Measurements from ENCODE around the gene ACACA.

The ACACA gene

GRCh38 chr17:37220607-37220953, 186.1 kb downstream of the ACACA start:
- peak; percentile 33 for DNase-seq

- no peak for DNase-seq
These were observed 186.6 kb downstream of the ACACA start for GRCh38 chr17:37219876-37220606.

- DNase-seq = no peak
These were observed 187.8 kb downstream of the ACACA start for GRCh38 chr17:37218849-37219248.

- DNase-seq = no peak
These were observed 192.2 kb downstream of the ACACA start for GRCh38 chr17:37214416-37214815.

- no peak for DNase-seq
These were observed 192.7 kb downstream of the ACACA start for GRCh38 chr17:37213927-37214326.

- no peak for DNase-seq
These were observed 194.5 kb downstream of the ACACA start for GRCh38 chr17:37212179-37212578.

- no peak for DNase-seq
These were observed 195.5 kb downstream of the ACACA start for GRCh38 chr17:37211136-37211535.

- no peak for DNase-seq
These were observed 199.5 kb downstream of the ACACA start for GRCh38 chr17:37207103-37207502.

GRCh38 chr17:37206299-37206698, 200.3 kb downstream of the ACACA start:
- DNase-seq = no peak

- DNase-seq = no peak
These were observed 206.1 kb downstream of the ACACA start for GRCh38 chr17:37200497-37200896.

- DNase-seq = no peak
These were observed 209.3 kb downstream of the ACACA start for GRCh38 chr17:37197336-37197735.

GRCh38 chr17:37194208-37194607, 212.4 kb downstream of the ACACA start:
- DNase-seq = no peak

- no peak for DNase-seq
These were observed 215.4 kb downstream of the ACACA start for GRCh38 chr17:37191219-37191618.

GRCh38 chr17:37190493-37190892, 216.1 kb downstream of the ACACA start:
- DNase-seq = no peak

- DNase-seq = no peak
These were observed 218.5 kb downstream of the ACACA start for GRCh38 chr17:37188157-37188556.

- no peak for DNase-seq
These were observed 219.4 kb downstream of the ACACA start for GRCh38 chr17:37187262-37187661.

GRCh38 chr17:37182786-37183465, 223.7 kb downstream of the ACACA start:
- DNase-seq = no peak

- DNase-seq = no peak
These were observed 226.3 kb downstream of the ACACA start for GRCh38 chr17:37180376-37180775.

GRCh38 chr17:37179893-37180292, 226.7 kb downstream of the ACACA start:
- DNase-seq = no peak

GRCh38 chr17:37177254-37177870, 229.3 kb downstream of the ACACA start:
- DNase-seq = no peak

- no peak for DNase-seq
These were observed 229.9 kb downstream of the ACACA start for GRCh38 chr17:37176723-37177122.

GRCh38 chr17:37174205-37174604, 232.4 kb downstream of the ACACA start:
- DNase-seq = no peak

GRCh38 chr17:37170881-37171425, 235.7 kb downstream of the ACACA start:
- no peak for DNase-seq

Data from CD4-positive, alpha-beta T cell treated with Interleukin-12 subunit alpha and Interleukin-12 subunit beta, for 1 hour (primary cell).